ACHN (cell line): ENCODE results near the gene CSF1R.

Source experiments
- DNase-seq: peaks from one replicate; pipeline ENCODE4 v3.0.0-alpha.2; 2015
- in situ Hi-C: cut with HindIII; loops from 2 replicates; pipeline ENCODE4 v1.10.0; 2017; ENCODE audit warnings: low sequenced_read_pairs, low pct_ligation_motif_present, low pct_unique_long_range_greater_than_20kb

The CSF1R gene

GRCh38 chr5:150077996-150078801 lies 8.2 kb downstream of the CSF1R start:
- in situ Hi-C loops = no loop called here
- no peak for DNase-seq

GRCh38 chr5:150077060-150077459 lies 9.3 kb downstream of the CSF1R start:
- no peak for DNase-seq
- in situ Hi-C loops = no loop called here

GRCh38 chr5:150075806-150076205 lies 10.5 kb downstream of the CSF1R start:
- in situ Hi-C loops = no loop called here
- DNase-seq = no peak

- no peak for DNase-seq
- in situ Hi-C loops = no loop called here
These were observed 11.1 kb downstream of the CSF1R start for GRCh38 chr5:150075233-150075632.

GRCh38 chr5:150073677-150074076 lies 12.7 kb downstream of the CSF1R start:
- in situ Hi-C loops = no loop called here
- no peak for DNase-seq

- DNase-seq = no peak
- in situ Hi-C loops = no loop called here
These were observed 13.2 kb downstream of the CSF1R start for GRCh38 chr5:150073086-150073625.

- DNase-seq = no peak
- in situ Hi-C loops = no loop called here
These were observed 15.5 kb downstream of the CSF1R start for GRCh38 chr5:150070821-150071220.

- DNase-seq = no peak
- in situ Hi-C loops = no loop called here
These were observed 16.4 kb downstream of the CSF1R start for GRCh38 chr5:150069672-150070627.

- in situ Hi-C loops = no loop called here
- DNase-seq = no peak
These were observed 17.3 kb downstream of the CSF1R start for GRCh38 chr5:150068961-150069645.

GRCh38 chr5:150068472-150068871 lies 17.9 kb downstream of the CSF1R start:
- in situ Hi-C loops = no loop called here
- no peak for DNase-seq

- in situ Hi-C loops = no loop called here
- DNase-seq = no peak
These were observed 18.3 kb downstream of the CSF1R start for GRCh38 chr5:150068071-150068470.

- in situ Hi-C loops = no loop called here
- no peak for DNase-seq
These were observed 18.9 kb downstream of the CSF1R start for GRCh38 chr5:150067405-150067960.

GRCh38 chr5:150066901-150067396 lies 19.4 kb downstream of the CSF1R start:
- DNase-seq = peak; percentile 18
- in situ Hi-C loops = no loop called here

- no peak for DNase-seq
- in situ Hi-C loops = no loop called here
These were observed 19.9 kb downstream of the CSF1R start for GRCh38 chr5:150066436-150066835.

- in situ Hi-C loops = no loop called here
These were observed 20.5 kb downstream of the CSF1R start for GRCh38 chr5:150065886-150066285.

GRCh38 chr5:150065346-150065745 lies 21.0 kb downstream of the CSF1R start:
- in situ Hi-C loops = no loop called here
- DNase-seq = peak; percentile 30

More at GRCh38 chr5:150065886-150066285, 20.5 kb downstream of the CSF1R start:
- no peak for DNase-seq

- no peak for DNase-seq
These were observed 21.6 kb downstream of the CSF1R start for GRCh38 chr5:150064681-150065220.

GRCh38 chr5:150063638-150064037 lies 22.7 kb downstream of the CSF1R start:
- no peak for DNase-seq
- in situ Hi-C loops = no loop called here

More at GRCh38 chr5:150064681-150065220, 21.6 kb downstream of the CSF1R start:
- in situ Hi-C loops = no loop called here
